SK-N-SH treated with all-trans-retinoic acid at 6 μM for 48 hours (cell line): ENCODE results near the gene PAPOLA.

Experiments
- OSR1 ChIP-seq: fragments of 250-450 bp; sonication (Bioruptor Pico); IDR thresholded peaks from 2 replicates; pipeline ENCODE4 v1.8.0; 2022; ENCODE audit warnings: moderate library complexity, mild to moderate bottlenecking, inconsistent platforms
- SNAI2 ChIP-seq: fragments of 250-450 bp; sonication (Bioruptor Pico); IDR thresholded peaks from 2 replicates; pipeline ENCODE4 v1.5.0; 2020; ENCODE audit warnings: mild to moderate bottlenecking, moderate library complexity
- TCF4 ChIP-seq: fragments of 250-450 bp; sonication (Bioruptor Pico); IDR thresholded peaks from 2 replicates; pipeline ENCODE4 v1.8.0; 2021; ENCODE audit warnings: mild to moderate bottlenecking, moderate library complexity, borderline replicate concordance
- TOX ChIP-seq: fragments of 250-450 bp; sonication (Bioruptor Pico); IDR thresholded peaks from 2 replicates; pipeline ENCODE4 v1.8.0; 2021; ENCODE audit warnings: mild to moderate bottlenecking, moderate library complexity, borderline replicate concordance
- ZC3H10 ChIP-seq: fragments of 250-450 bp; sonication (Bioruptor Pico); IDR thresholded peaks from 2 replicates; pipeline ENCODE4 v1.5.1; 2021; ENCODE audit warnings: mild to moderate bottlenecking, moderate library complexity
- ZNF8 ChIP-seq: fragments of 450-650 bp; formaldehyde crosslinking; IDR thresholded peaks from 2 replicates; pipeline ENCODE4 v1.5.0; 2020; ENCODE audit warnings: mild to moderate bottlenecking, moderate library complexity

DNA sequence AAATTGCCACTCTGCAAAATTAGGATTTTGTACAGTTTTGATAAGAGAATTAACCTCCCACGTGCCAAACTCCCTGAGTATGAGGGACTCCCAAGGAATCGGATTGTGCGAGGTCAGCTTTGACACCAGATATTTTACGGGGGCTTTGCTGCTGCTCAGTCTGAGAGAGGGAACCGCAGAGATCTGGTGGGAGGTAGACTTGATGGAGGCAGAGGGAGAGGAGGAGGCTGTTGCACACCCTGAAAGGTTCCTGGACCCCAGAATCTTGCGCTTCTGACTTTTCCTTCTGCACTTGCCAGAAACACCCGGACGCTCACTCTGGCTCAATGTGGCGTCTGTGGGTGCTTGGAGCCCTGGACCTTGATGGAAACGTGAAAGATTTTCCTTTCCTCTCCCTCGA lies 83.9 kb downstream of the PAPOLA start:
- TF ChIP-seq ZNF8, result no peak
- no peak for TF ChIP-seq ZC3H10 (CRISPR knock-in tag)
- no peak for TF ChIP-seq SNAI2 (CRISPR knock-in tag)
- no peak for TF ChIP-seq OSR1 (CRISPR knock-in tag)
- no peak for TF ChIP-seq TOX (CRISPR knock-in tag)
- no peak for TF ChIP-seq TCF4 (CRISPR knock-in tag)
